H9 (cell line): ENCODE results near the gene GPC3. TPM values are rescaled to one million over a fixed set of nuclear protein-coding genes. Genes with fewer than 3 reads are reported as not detected.

Experiments
- DNase-seq: peaks from one replicate; pipeline ENCODE4 v3.0.0-alpha.2; 2017
- H2AFZ ChIP-seq: one replicate; pipeline ENCODE4 v1.6.1; 2013; ENCODE audit warnings: mild to moderate bottlenecking, low read length, control low read depth, moderate library complexity
- H2AK5ac ChIP-seq: 2 replicates; pipeline ENCODE4 v1.6.1; 2013; ENCODE audit warnings: low read length, control low read depth, mixed read lengths; ENCODE audit not compliant: insufficient read length
- H2BK120ac ChIP-seq: one replicate; pipeline ENCODE4 v1.6.1; 2013; ENCODE audit warnings: low read depth, mild to moderate bottlenecking, low read length, control low read depth, inconsistent platforms; ENCODE audit not compliant: poor library complexity, severe bottlenecking
- H2BK12ac ChIP-seq: 2 replicates; pipeline ENCODE4 v1.6.1; 2013; ENCODE audit warnings: low read length, control low read depth, mixed read lengths, low read depth; ENCODE audit not compliant: insufficient read length
- H2BK15ac ChIP-seq: 2 replicates; pipeline ENCODE4 v1.6.1; 2013; ENCODE audit warnings: low read depth, low read length, control low read depth
- H2BK20ac ChIP-seq: one replicate; pipeline ENCODE4 v1.6.1; 2013; ENCODE audit warnings: low read depth, mild to moderate bottlenecking, low read length, control low read depth, inconsistent platforms; ENCODE audit not compliant: poor library complexity, severe bottlenecking
- H2BK5ac ChIP-seq: 2 replicates; pipeline ENCODE4 v1.6.1; 2013; ENCODE audit warnings: low read length, control low read depth, mixed read lengths; ENCODE audit not compliant: insufficient read length
- H3K14ac ChIP-seq: 2 replicates; pipeline ENCODE4 v1.6.1; 2013; ENCODE audit warnings: low read length, control low read depth; ENCODE audit not compliant: insufficient read depth
- H3K18ac ChIP-seq: 2 replicates; pipeline ENCODE4 v1.6.1; 2013; ENCODE audit warnings: low read depth, mild to moderate bottlenecking, mixed read lengths, low read length, control low read depth; ENCODE audit not compliant: insufficient read length
- H3K23ac ChIP-seq: 2 replicates; pipeline ENCODE4 v1.6.1; 2013; ENCODE audit warnings: low read length, control low read depth, mixed read lengths, low read depth; ENCODE audit not compliant: insufficient read length
- H3K23me2 ChIP-seq: 2 replicates; pipeline ENCODE4 v1.6.1; 2013; ENCODE audit warnings: low read depth, mild to moderate bottlenecking, mixed read lengths, low read length, control low read depth; ENCODE audit not compliant: insufficient read length, poor library complexity, severe bottlenecking
- H3K27ac ChIP-seq: 2 replicates; pipeline ENCODE4 v1.5.1; 2013; ENCODE audit warnings: low read length, control low read depth, mixed read lengths, low read depth; ENCODE audit not compliant: insufficient read length
- H3K27me3 ChIP-seq: 2 replicates; pipeline ENCODE4 v1.6.1; 2013; ENCODE audit warnings: low read length, control low read depth, inconsistent platforms; ENCODE audit not compliant: insufficient read depth
- H3K4ac ChIP-seq: 2 replicates; pipeline ENCODE4 v1.6.1; 2013; ENCODE audit warnings: low read depth, mild to moderate bottlenecking, control low read depth, inconsistent platforms, low read length, moderate library complexity
- H3K4me1 ChIP-seq: 2 replicates; pipeline ENCODE4 v1.6.1; 2013; ENCODE audit warnings: low read length, control low read depth, inconsistent platforms; ENCODE audit not compliant: insufficient read depth
- H3K4me2 ChIP-seq: 2 replicates; pipeline ENCODE4 v1.6.1; 2013; ENCODE audit warnings: low read length, control low read depth, mixed read lengths; ENCODE audit not compliant: insufficient read length, insufficient read depth
- H3K56ac ChIP-seq: 2 replicates; pipeline ENCODE4 v1.6.1; 2013; ENCODE audit warnings: low read depth, mild to moderate bottlenecking, mixed read lengths, low read length, control low read depth; ENCODE audit not compliant: insufficient read length
- H3K79me1 ChIP-seq: 2 replicates; pipeline ENCODE4 v1.6.1; 2013; ENCODE audit warnings: low read depth, mild to moderate bottlenecking, moderate library complexity, low read length, control low read depth, inconsistent platforms; ENCODE audit not compliant: insufficient read depth, poor library complexity, severe bottlenecking
- H3K79me2 ChIP-seq: 2 replicates; pipeline ENCODE4 v1.6.1; 2013; ENCODE audit warnings: low read length, control low read depth, inconsistent platforms; ENCODE audit not compliant: insufficient read depth
- H3K9ac ChIP-seq: 2 replicates; pipeline ENCODE4 v1.6.1; 2013; ENCODE audit warnings: low read length, control low read depth, mixed read lengths; ENCODE audit not compliant: insufficient read length; ENCODE audit errors: extremely low read depth
- H3K9me3 ChIP-seq: one replicate; pipeline ENCODE4 v1.6.1; 2013; ENCODE audit warnings: low read depth, low read length, inconsistent platforms; ENCODE audit not compliant: control insufficient read depth
- H3T11ph ChIP-seq: one replicate; pipeline ENCODE4 v1.6.1; 2013; ENCODE audit warnings: mild to moderate bottlenecking, low read length, control low read depth, inconsistent platforms
- H4K20me1 ChIP-seq: one replicate; pipeline ENCODE4 v1.6.1; 2013; ENCODE audit not compliant: control insufficient read depth, insufficient read length, insufficient read depth
- H4K5ac ChIP-seq: 2 replicates; pipeline ENCODE4 v1.6.1; 2013; ENCODE audit warnings: low read depth, mild to moderate bottlenecking, mixed read lengths, low read length, control low read depth; ENCODE audit not compliant: insufficient read length
- H4K8ac ChIP-seq: replicated peaks from 2 replicates; pipeline ENCODE4 v1.6.1; 2013; ENCODE audit warnings: low read length, control low read depth, mixed read lengths, low read depth; ENCODE audit not compliant: insufficient read length
- H4K91ac ChIP-seq: 2 replicates; pipeline ENCODE4 v1.6.1; 2013; ENCODE audit warnings: low read depth, mild to moderate bottlenecking, moderate library complexity, mixed read lengths, low read length, control low read depth; ENCODE audit not compliant: insufficient read length
- H3K27ac Mint-ChIP-seq, 3 experiments: 2 replicates in 2 of 3; 3 replicates in 1 of 3; pipeline ENCODE4 v1.8.0; 2020 to 2021; ENCODE audit warnings: mixed read lengths in 3 of 3, mild to moderate bottlenecking in 1 of 3, moderate library complexity in 1 of 3
- H3K27me3 Mint-ChIP-seq: 2 replicates; pipeline ENCODE4 v1.8.0; 2021; ENCODE audit warnings: low read depth, mild to moderate bottlenecking, moderate library complexity, mixed read lengths
- H3K36me3 Mint-ChIP-seq, 3 experiments: 2 replicates in 2 of 3; 3 replicates in 1 of 3; pipeline ENCODE4 v1.8.0; 2020 to 2021; ENCODE audit warnings: low read depth in 3 of 3, mixed read lengths in 3 of 3; ENCODE audit not compliant: insufficient read depth in 1 of 3
- H3K4me1 Mint-ChIP-seq, 2 experiments: 2 replicates each; pipeline ENCODE4 v1.8.0; 2020; ENCODE audit warnings: mixed read lengths in 2 of 2
- H3K4me3 Mint-ChIP-seq, 2 experiments: 2 replicates in 1 of 2; 3 replicates in 1 of 2; pipeline ENCODE4 v1.8.0; 2020 to 2021; ENCODE audit warnings: mild to moderate bottlenecking in 2 of 2, mixed read lengths in 2 of 2, moderate library complexity in 1 of 2
- H3K9me3 Mint-ChIP-seq, 2 experiments: 2 replicates in 1 of 2; 3 replicates in 1 of 2; pipeline ENCODE4 v1.8.0; 2020; ENCODE audit warnings: mild to moderate bottlenecking in 2 of 2, mixed read lengths in 2 of 2, moderate library complexity in 1 of 2
- CTCF ChIP-seq: fragments of 200-600 bp; sonication (generic); conservative IDR thresholded peaks from 3 replicates; pipeline ENCODE4 v1.8.0; 2021; ENCODE audit warnings: antibody characterized with exemption, mild to moderate bottlenecking
- WGBS: extraction: QIAGEN DNeasy Blood & Tissue Kit; methylation state at CpG from one replicate; pipeline ENCODE4 v1.1.7; 2013; ENCODE audit warnings: missing lambda C conversion rate, low lambda C conversion rate, mixed read lengths; ENCODE audit not compliant: insufficient read length; ENCODE audit errors: extremely low coverage; 5-methylcytosine and 5-hydroxymethylcytosine counted together
- total RNA-seq: library from RNA; stranded (reverse); gene quantifications from 2 replicates; pipeline ENCODE4 v1.2.1, GENCODE V29; 2021

Gene GPC3
- total RNA-seq, 1 experiment from 2014 or later = 108 TPM

- no peak overlapping the region for H3K27ac Mint-ChIP-seq
- WGBS = no CpG with 5 or more reads among the region's 3 CpGs
- peaks cover 0 to 6% of the 10 kb centered on the region in 2 experiments; a peak in 1 of 4 replicates for H3K4me1 Mint-ChIP-seq
- H2BK20ac ChIP-seq = no peak overlapping the region
- no peak overlapping the region for H3K4me2 ChIP-seq
- H4K91ac ChIP-seq = no peak overlapping the region
- no peak overlapping the region for H3K27ac ChIP-seq
- no peak overlapping the region for H2AK5ac ChIP-seq
- no peak overlapping the region for H2BK5ac ChIP-seq
- no peak for TF ChIP-seq CTCF
- no peak overlapping the region for H3K9ac ChIP-seq
- no peaks in the 10 kb centered on the region for H3K27me3 ChIP-seq
- no peak overlapping the region for H2AFZ ChIP-seq
- H3K23me2 ChIP-seq = no peaks in the 10 kb centered on the region
- no peak overlapping the region for H4K8ac ChIP-seq
- no peaks in the 10 kb centered on the region for H3K79me2 ChIP-seq
- no peak overlapping the region for H3K4ac ChIP-seq
- H3K9me3 ChIP-seq = no peaks in the 10 kb centered on the region
- H3K14ac ChIP-seq = no peak overlapping the region
- H3T11ph ChIP-seq = no peak overlapping the region
- no peak overlapping the region for H2BK15ac ChIP-seq
- H3K18ac ChIP-seq = no peak overlapping the region
- H4K5ac ChIP-seq = no peak overlapping the region
- H3K79me1 ChIP-seq = no peaks in the 10 kb centered on the region
- no peak overlapping the region for H2BK120ac ChIP-seq
- peaks cover 9 to 41% (median 20%) of the 10 kb centered on the region in 3 experiments; a peak in 6 of 7 replicates for H3K36me3 Mint-ChIP-seq
- H3K4me1 ChIP-seq = no peaks in the 10 kb centered on the region
- H4K20me1 ChIP-seq = no peaks in the 10 kb centered on the region
- no peak overlapping the region for H3K4me3 Mint-ChIP-seq
- DNase-seq = no peak
- no peak overlapping the region for H2BK12ac ChIP-seq
- no peaks in the 10 kb centered on the region for H3K27me3 Mint-ChIP-seq
- no peak overlapping the region for H3K56ac ChIP-seq
- no peaks in the 10 kb centered on the region; a peak in 1 of 5 replicates for H3K9me3 Mint-ChIP-seq
- H3K23ac ChIP-seq = no peak overlapping the region
Measured at GRCh38 chrX:133594156-133594555, 391.2 kb downstream of the GPC3 start.
